GM19351 (cell line): ENCODE data around the gene APBA1.

Experiments
- ATAC-seq: cut with Tn5 transposase; IDR thresholded peaks from one replicate; pipeline ENCODE4 v1.9.1; 2021; ENCODE audit warnings: mild to moderate bottlenecking, moderate library complexity; ENCODE audit not compliant: unreplicated experiment

The APBA1 gene

GRCh38 chr9:69377981-69378380 is 294.2 kb downstream of the APBA1 start:
- ATAC-seq, result no peak
